ENCODE measurements around the gene NOLC1. TPM values are rescaled to one million over a fixed set of nuclear protein-coding genes. Genes with fewer than 3 reads are reported as not detected.
A peak's percentile ranks its signal among the peaks of the same experiment; 100 is the strongest.
"Not testable (repeated sequence)": the region's sequence is repeated elsewhere in the genome, so short reads cannot be mapped to it uniquely, and the experiment has no call there.

NOLC1 gene
- total RNA-seq, 2 donors from 2014 or later = 98.9 to 172 TPM

DNA sequence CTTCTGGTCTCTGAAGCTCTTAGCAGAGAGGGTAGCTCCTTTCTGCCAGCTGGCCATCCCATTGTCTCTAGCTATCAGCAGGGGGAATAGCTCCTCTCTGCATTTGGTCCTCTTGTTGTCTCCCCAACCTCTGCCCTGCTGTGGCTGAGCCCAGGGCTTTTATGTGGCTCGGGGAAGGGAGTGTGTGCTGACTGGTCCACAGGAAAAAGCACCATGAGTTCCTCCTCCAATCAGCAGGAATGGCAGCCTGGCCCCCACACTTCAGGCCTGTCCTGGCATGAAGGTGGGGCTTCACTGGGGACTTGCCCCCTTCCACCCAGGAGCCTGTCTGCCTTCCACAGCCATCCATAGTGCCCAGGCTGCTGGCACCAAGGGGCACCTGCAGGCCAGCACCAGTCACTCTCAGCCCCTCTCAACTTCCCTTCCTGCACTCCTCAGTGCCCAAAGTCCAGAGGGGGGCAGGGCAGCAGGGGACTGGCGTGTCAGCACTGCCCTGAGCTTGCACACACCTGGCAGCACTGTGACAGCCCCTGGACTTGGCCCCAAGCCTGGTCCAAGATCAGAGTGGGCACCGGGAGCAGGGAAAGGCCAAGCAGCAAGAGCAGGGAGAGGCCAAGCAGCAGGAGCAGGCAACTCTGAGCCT lies 36.2 kb downstream of the NOLC1 start:
- DNase-seq (ENCODE audit: low spot score) = no peak
- Mint-ChIP-seq H3K36me3 (no peaks in the 10 kb centered on the region), H3K4me1 (ENCODE audit: low read depth in 2 of 2) (peaks cover 10 to 12% of the 10 kb centered on the region in 2 donors), H3K4me3 (no peak overlapping the region), H3K27me3 (no peaks in the 10 kb centered on the region), H3K9me3 (peaks cover 4% of the 10 kb centered on the region), H3K27ac (peak overlapping the region; percentile 48 to 76)
- ATAC-seq = no peak

DNA sequence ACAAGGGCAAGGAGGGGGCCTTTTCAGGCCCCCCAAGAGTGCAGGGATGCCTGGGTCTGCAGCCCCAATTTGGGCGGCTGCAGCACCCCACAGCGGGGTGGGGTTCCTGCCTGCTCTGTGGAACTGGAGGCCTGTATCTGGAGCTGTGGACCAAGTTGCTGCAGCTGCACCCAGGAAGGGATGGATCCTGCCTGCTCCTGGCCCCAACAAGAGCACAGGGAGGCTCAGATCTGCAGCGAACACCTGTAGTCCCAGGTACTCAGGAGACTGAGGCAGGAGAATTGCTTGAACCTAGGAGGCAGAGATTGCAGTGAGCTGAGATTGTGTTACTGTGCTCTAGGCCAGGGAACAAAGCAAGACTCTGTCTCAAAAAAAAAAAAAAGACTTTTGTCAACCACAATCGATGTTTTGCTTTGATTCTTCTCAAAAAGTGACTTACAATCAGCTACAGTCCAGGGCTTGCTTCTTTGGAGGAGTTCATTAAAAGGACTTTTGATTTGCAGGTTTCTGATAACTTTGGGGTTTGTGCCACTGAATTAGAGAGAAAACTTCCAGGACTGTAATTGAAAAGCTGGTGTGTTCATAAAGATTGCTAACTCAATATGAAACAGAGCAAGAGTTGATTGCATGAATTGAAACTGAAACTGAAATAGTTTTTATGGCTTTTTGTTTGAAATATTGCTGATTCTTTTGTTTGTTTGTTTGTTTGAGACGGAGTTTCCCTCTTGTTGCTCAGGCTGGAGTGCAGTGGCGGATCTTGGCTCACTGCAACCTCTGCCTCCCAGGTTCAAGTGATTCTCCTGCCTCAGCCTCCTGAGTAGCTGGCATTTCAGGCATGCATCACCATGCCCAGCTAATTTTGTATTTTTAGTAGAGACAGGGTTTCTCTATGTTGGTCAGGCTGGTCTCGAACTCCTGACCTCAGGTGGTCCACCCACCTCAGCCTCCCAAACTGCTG lies 37.0 kb downstream of the NOLC1 start:
- not testable (repeated sequence) for H3K9me3 Mint-ChIP-seq; H3K36me3 Mint-ChIP-seq; H3K27me3 Mint-ChIP-seq; DNase-seq (ENCODE audit: low spot score)
- Mint-ChIP-seq H3K27ac (peak overlapping the region; percentile 76 to 83), H3K4me1 (ENCODE audit: low read depth in 2 of 2) (peaks cover 10 to 12% of the 10 kb centered on the region in 2 donors), H3K4me3 (peak overlapping the region; percentile 71)
- peak; percentile 80 to 82 for ATAC-seq

DNA sequence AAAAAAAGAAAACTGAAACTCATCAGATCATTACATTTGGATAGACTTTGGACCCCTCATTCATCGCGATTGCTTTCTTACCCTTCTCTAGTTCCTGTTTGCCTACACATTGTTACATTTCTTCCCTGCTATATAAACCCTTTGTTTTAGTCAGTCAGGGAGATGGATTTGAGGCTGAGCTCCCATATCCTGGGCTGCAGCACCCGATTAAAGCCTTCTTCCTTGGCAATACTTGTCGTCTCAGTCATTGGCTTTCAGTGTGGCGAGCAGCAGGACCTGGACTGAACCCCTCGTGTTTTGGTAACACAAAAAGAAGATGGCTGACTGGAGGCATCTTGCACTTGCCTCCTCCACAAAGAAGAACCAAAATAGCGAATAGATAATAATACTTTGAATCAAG lies 39.8 kb downstream of the NOLC1 start:
- H3K4me3 Mint-ChIP-seq = no peak overlapping the region
- DNase-seq (ENCODE audit: low spot score) (no peak), ATAC-seq (no peak)
- peak overlapping the region in 1 of 2 donors; percentile 9 for H3K27ac Mint-ChIP-seq
- H3K36me3 Mint-ChIP-seq = no peaks in the 10 kb centered on the region
- H3K9me3 Mint-ChIP-seq = peaks cover 4% of the 10 kb centered on the region
- peaks cover 10 to 12% of the 10 kb centered on the region in 2 donors for H3K4me1 Mint-ChIP-seq (ENCODE audit: low read depth in 2 of 2)
- peaks cover 0 to 7% of the 10 kb centered on the region in 2 donors for H3K27me3 Mint-ChIP-seq

DNA sequence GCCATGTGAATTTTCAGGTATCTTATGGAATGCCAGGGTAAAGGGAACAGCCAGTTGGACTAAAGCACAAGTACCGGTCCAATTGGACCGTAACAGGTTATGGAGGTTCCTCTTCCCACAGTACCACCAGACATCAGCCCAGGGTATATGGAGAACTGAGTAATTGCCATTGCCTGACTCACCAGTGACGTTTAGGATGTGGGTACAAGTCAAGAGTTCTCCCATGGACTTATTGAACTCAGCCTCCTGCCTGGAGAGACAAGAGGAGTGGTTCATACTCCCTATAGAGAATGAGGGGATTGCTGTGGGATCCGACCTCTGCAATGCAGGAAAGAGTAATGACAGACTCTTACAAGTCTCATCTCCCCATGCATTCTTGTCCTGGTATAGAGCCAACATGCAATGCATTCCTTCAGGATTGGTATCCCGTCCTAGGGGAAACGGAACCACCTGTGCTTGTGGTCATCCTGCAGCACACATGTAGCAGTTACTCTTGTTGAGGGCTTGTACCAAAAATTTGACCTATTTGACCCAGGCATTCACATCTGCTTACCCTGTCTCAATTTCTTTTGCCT lies 43.2 kb downstream of the NOLC1 start:
- no peak for DNase-seq (ENCODE audit: low spot score)
- H3K27ac Mint-ChIP-seq = no peak overlapping the region
- ATAC-seq = no peak
- no peaks in the 10 kb centered on the region for H3K4me1 Mint-ChIP-seq (ENCODE audit: low read depth in 2 of 2)
- H3K9me3 Mint-ChIP-seq = peaks cover 4% of the 10 kb centered on the region
- H3K36me3 Mint-ChIP-seq = no peaks in the 10 kb centered on the region
- no peak overlapping the region for H3K4me3 Mint-ChIP-seq
- H3K27me3 Mint-ChIP-seq = peaks cover 10 to 14% of the 10 kb centered on the region in 2 donors

DNA sequence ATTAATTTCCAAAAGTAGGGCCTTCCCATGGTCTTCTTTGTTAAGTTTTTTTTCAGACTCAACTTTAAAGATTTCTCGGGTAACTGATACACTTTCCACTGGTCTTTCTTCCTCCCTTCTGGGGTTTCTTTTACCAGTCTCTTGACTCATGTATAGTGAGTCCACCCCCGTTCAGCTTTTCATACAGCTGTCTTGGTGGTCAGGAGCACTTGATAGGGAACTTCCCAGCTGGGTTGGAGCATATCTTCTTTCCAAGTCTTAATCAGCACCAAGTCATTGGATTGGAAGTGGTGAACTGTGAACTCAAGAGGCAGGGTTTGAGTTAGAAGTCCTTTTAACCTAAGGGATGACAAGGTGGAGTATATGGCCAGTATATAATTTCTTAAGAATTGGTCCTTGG lies 44.7 kb downstream of the NOLC1 start:
- Mint-ChIP-seq H3K27ac (no peak overlapping the region), H3K9me3 (peaks cover 3% of the 10 kb centered on the region), H3K4me3 (no peak overlapping the region), H3K27me3 (peaks cover 14% of the 10 kb centered on the region in 2 donors), H3K36me3 (no peaks in the 10 kb centered on the region), H3K4me1 (ENCODE audit: low read depth in 2 of 2) (no peaks in the 10 kb centered on the region)
- DNase-seq (ENCODE audit: low spot score) (no peak), ATAC-seq (no peak)

DNA sequence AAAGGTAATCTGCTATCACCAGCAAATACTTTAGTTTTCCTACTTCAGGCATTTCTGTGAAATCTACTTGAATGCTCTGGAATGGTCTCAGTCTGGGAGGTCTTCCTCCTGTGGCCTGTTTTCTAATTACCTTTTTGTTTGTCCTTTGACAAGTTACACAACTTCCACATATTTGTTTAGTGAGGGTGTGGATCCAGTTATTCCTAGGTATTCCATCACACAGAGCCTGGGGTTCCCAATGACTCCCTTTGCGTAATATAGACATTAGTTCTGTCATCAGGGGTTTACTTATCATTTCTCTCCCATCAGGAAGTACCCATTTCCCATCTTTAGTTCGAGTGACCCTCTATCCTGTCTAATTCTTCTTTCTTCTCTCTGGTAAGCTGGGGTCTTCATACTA lies 45.8 kb downstream of the NOLC1 start:
- H3K4me1 Mint-ChIP-seq (ENCODE audit: low read depth in 2 of 2) = peaks cover 4 to 6% of the 10 kb centered on the region in 2 donors
- peaks cover 14 to 18% of the 10 kb centered on the region in 2 donors for H3K27me3 Mint-ChIP-seq
- DNase-seq (ENCODE audit: low spot score) = no peak

DNA sequence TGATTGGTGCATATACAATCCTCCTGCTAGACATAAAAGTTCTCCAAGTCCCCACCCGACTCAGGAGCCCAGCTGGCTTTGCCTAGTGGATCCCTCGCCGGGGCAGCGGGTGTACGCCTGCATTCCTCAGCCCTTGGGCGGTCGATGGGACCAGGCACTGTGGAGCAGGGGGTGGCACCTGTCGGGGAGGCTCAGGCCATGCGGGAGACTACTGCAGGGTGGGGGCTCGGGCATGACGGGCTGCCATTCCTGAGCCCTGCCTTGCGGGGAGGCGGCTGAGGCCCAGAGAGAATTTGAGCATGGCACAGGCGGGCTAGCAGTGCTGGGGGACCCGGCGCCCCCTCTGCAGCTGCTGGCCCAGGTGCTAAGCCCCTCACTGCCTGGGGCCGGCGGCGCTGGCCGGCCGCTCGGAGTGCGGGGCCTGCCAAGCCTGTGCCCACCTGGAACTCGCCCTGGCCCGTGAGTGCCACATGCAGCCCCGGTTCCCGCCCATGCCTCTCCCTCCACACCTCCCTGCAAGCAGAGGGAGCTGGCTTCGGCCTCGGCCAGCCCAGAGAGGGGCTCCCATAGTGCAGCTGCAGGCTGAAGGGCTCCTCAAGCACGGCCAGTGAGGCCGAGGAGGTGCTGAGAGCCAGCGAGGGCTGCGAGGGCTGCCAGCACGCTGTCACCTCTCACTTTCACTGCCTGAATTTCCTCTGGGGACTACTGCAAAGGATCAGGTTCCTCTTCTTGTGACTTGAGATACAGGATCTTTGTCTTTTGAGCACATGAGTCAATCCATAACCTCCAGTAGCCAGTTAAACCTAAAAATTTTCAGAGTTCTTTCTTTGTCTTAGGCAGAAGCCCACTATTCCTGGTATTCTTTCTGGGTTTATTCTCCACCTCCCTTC lies 48.8 kb downstream of the NOLC1 start:
- Mint-ChIP-seq H3K4me3 (no peak overlapping the region), H3K4me1 (ENCODE audit: low read depth in 2 of 2) (peaks cover 4 to 6% of the 10 kb centered on the region in 2 donors), H3K27ac (no peak overlapping the region), H3K36me3 (no peaks in the 10 kb centered on the region), H3K9me3 (no peaks in the 10 kb centered on the region), H3K27me3 (peaks cover 14% of the 10 kb centered on the region in 2 donors)
- ATAC-seq (no peak), DNase-seq (ENCODE audit: low spot score) (no peak)

More for the DNA sequence above, 45.8 kb downstream of the NOLC1 start:
- Mint-ChIP-seq H3K36me3 (no peaks in the 10 kb centered on the region), H3K9me3 (no peaks in the 10 kb centered on the region), H3K27ac (no peak overlapping the region), H3K4me3 (no peak overlapping the region)
- no peak for ATAC-seq

DNA sequence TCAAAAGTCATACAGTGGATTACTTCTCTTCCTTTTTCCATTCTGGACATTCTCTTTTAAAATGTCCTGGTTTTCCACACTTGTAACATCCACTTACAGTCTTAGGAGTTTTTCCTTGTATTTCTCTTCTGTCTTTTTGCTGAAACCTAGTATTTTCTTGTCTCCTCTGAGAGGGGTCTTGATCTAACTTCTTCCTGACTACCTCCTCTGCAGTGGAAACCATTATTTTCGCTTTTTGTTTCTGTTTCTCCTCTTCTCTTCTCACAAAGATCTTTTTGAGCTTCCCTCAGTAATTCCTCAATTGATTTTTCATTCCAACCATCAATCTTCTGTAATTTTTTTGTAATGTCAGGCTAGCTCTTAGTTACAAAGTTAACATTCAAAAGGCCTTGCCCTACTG lies 50.2 kb downstream of the NOLC1 start:
- no peak for ATAC-seq
- H3K27ac Mint-ChIP-seq = peak overlapping the region in 1 of 2 donors; percentile 6
- H3K9me3 Mint-ChIP-seq = no peaks in the 10 kb centered on the region
- peaks cover 4 to 6% of the 10 kb centered on the region in 2 donors for H3K4me1 Mint-ChIP-seq (ENCODE audit: low read depth in 2 of 2)
- H3K4me3 Mint-ChIP-seq = no peak overlapping the region
- no peaks in the 10 kb centered on the region for H3K36me3 Mint-ChIP-seq
- DNase-seq (ENCODE audit: low spot score) = no peak
- peaks cover 9 to 14% of the 10 kb centered on the region in 2 donors for H3K27me3 Mint-ChIP-seq

DNA sequence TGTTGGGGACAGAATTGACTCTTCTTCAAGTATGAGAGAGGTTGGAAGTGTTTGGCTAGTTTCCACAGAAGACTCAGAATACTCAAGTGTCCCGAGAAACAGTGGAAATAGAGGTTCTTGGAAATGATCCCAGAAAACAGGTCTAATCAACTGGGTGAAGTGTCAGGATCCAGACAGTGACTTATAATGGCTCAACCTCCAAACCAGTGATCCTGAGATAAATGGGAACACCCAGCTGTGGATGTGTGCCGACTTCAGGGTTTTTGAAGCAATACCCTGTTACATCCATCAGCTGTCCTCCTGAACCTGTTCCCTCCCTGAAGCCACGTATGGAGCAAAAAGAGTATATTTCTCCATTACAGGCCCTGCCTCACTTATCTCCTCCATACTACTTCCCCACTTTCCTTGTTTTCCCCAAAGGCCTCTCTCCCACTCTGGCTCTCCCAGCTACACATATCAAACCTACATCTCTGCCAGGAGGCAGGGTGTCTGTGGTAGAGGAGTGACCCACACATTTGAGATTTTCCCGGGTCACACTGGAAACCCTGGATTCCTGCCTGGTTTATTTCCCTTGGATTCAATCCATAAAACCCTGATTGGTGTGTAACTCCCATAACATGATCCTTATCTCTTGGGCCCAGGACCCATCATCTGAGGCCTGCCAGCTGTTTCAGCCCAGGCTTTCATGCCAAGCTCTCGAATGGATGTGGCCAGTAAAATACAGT lies 56.3 kb downstream of the NOLC1 start:
- DNase-seq (ENCODE audit: low spot score) (no peak), ATAC-seq (no peak)
- no peak overlapping the region for H3K4me3 Mint-ChIP-seq
- H3K4me1 Mint-ChIP-seq (ENCODE audit: low read depth in 2 of 2) = peaks cover 0 to 3% of the 10 kb centered on the region in 2 donors
- no peaks in the 10 kb centered on the region for H3K9me3 Mint-ChIP-seq
- H3K36me3 Mint-ChIP-seq = no peaks in the 10 kb centered on the region
- H3K27ac Mint-ChIP-seq = no peak overlapping the region
- peaks cover 0 to 2% of the 10 kb centered on the region in 2 donors for H3K27me3 Mint-ChIP-seq

DNA sequence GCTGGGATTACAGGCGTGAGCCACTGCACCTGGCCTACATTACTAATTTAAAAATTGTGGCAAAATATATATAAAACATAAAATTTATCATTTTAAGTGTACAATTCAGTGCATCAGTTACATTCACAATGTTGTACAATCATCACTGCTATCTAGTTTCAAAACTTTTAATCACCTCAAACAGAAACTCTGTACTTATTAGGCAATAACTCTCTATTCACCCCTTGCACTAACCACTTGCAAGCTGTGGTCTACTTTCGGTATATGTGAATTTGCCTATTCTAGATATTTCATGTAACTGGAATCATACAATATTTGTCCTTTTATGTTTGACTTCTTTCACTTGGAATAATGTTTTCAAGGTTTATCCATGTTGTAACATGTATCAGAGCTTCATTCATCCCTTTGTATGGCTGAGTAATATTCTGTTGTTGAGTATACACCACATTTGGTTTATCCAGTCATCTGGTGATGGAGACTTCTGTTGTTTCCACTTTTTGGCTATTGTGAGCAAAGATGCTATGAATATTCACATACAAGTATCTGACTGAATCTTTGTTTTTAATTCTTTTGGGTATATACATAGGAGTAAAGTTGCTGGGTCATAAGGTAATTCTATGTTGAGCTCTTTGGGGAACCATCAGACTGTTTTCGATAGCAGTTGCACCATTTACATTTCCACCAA lies 59.6 kb downstream of the NOLC1 start:
- H3K27ac Mint-ChIP-seq = no peak overlapping the region
- no peak overlapping the region for H3K4me3 Mint-ChIP-seq
- H3K27me3 Mint-ChIP-seq = peaks cover 0 to 8% of the 10 kb centered on the region in 2 donors
- no peaks in the 10 kb centered on the region for H3K9me3 Mint-ChIP-seq
- DNase-seq (ENCODE audit: low spot score) = no peak
- peak; percentile 71 to 72 for ATAC-seq
- H3K4me1 Mint-ChIP-seq (ENCODE audit: low read depth in 2 of 2) = peaks cover 0 to 3% of the 10 kb centered on the region in 2 donors
- H3K36me3 Mint-ChIP-seq = no peaks in the 10 kb centered on the region

All from natural killer cell treated with Interleukin-12 subunit alpha and Interleukin-12 subunit beta and Interleukin-15 and Interleukin-18, amount 100 ng/mL, for 72 hours (primary cell).